Panc1 (cell line): ENCODE measurements around the gene KCNAB1. TPM values are rescaled to one million over a fixed set of nuclear protein-coding genes. Genes with fewer than 3 reads are reported as not detected.

Experiments used
- ATAC-seq: fragments of 200-7000 bp; cut with Tn5 transposase; 2 replicates; pipeline ENCODE4 v1.9.1; 2020; ENCODE audit warnings: mild to moderate bottlenecking, moderate library complexity
- BruUV-seq: library from RNA; stranded (reverse); fragments of 400-500 nt; replicated peaks from 2 replicates; lab custom pipeline; 2021; lab: Mats Ljungman, UMichigan
- CTCF ChIA-PET: fragments of 300-600 bp; sonication (Branson Sonifier 250); formaldehyde crosslinking; loops from one replicate; lab custom pipeline; 2022; ENCODE audit warnings: antibody characterized with exemption; lab: Charles Lee
- POLR2A ChIA-PET: fragments of 300-600 bp; sonication (Branson Sonifier 250); formaldehyde crosslinking; loops from one replicate; lab custom pipeline; 2022; ENCODE audit warnings: antibody characterized with exemption; lab: Charles Lee
- DNase-seq: peaks from one replicate; pipeline ENCODE4 v3.0.0-alpha.2; 2010; ENCODE audit warnings: low read depth, low spot score
- H3K27ac ChIP-seq: 2 replicates; pipeline ENCODE4 v1.5.1; 2011; ENCODE audit warnings: mild to moderate bottlenecking, low read length, inconsistent platforms
- H3K27me3 ChIP-seq: fragments of 200-500 bp; sonication (Bioruptor generic); 2 replicates; pipeline ENCODE4 v1.6.0; 2014; ENCODE audit warnings: low read length, inconsistent platforms; ENCODE audit not compliant: control insufficient read depth, insufficient read depth
- H3K36me3 ChIP-seq: fragments of 200-500 bp; sonication (Bioruptor generic); 2 replicates; pipeline ENCODE4 v1.5.1; 2014; ENCODE audit warnings: inconsistent platforms, mild to moderate bottlenecking, low read length, moderate library complexity; ENCODE audit not compliant: control insufficient read depth, insufficient read depth
- H3K4me1 ChIP-seq: 2 replicates; pipeline ENCODE4 v1.5.1; 2011; ENCODE audit warnings: inconsistent platforms, mild to moderate bottlenecking, low read length, moderate library complexity; ENCODE audit not compliant: control insufficient read depth, insufficient read depth
- H3K4me3 ChIP-seq, 2 experiments: 2 replicates each; pipeline ENCODE4 v1.5.1; 2011 to 2012; ENCODE audit warnings: low read depth in 2 of 2, low read length in 2 of 2, mild to moderate bottlenecking in 2 of 2, inconsistent platforms in 1 of 2, moderate library complexity in 1 of 2
- H3K9me3 ChIP-seq: fragments of 200-500 bp; sonication (Bioruptor generic); 2 replicates; pipeline ENCODE4 v1.5.1; 2014; ENCODE audit warnings: low read depth, mild to moderate bottlenecking, inconsistent platforms, low read length, moderate library complexity; ENCODE audit not compliant: control insufficient read depth, insufficient read depth
- POLR2AphosphoS5 ChIP-seq: IDR thresholded peaks from 2 replicates; pipeline ENCODE4 v1.6.1; 2012; ENCODE audit warnings: mild to moderate bottlenecking, low read depth, low read length, moderate library complexity
- REST ChIP-seq, 2 experiments: IDR thresholded peaks; 2 replicates each; pipeline ENCODE4 v1.6.1; 2011 to 2012; ENCODE audit warnings: low read depth in 2 of 2, control low read depth in 1 of 2, low read length in 1 of 2, mild to moderate bottlenecking in 1 of 2, moderate library complexity in 1 of 2; ENCODE audit not compliant: insufficient read depth in 1 of 2
- SIN3A ChIP-seq: IDR thresholded peaks from 2 replicates; pipeline ENCODE4 v1.6.1; 2012; ENCODE audit warnings: low read depth, mild to moderate bottlenecking, low read length, moderate library complexity, borderline replicate concordance; ENCODE audit not compliant: insufficient read depth
- TCF7L2 ChIP-seq: IDR thresholded peaks from 2 replicates; pipeline ENCODE4 v1.6.1; 2011; ENCODE audit warnings: mild to moderate bottlenecking, low read depth, low read length, inconsistent platforms
- in situ Hi-C: cut with HindIII; loops from 2 replicates; pipeline ENCODE4 v1.10.0; 2016; ENCODE audit warnings: low sequenced_read_pairs, low pct_unique_long_range_greater_than_20kb
- intact Hi-C: fragments of 100-400 bp; cut with micrococcal nuclease; formaldehyde crosslinking; loops from one replicate; pipeline ENCODE4 v1.10.0; 2022; ENCODE audit not compliant: unreplicated experiment
- total RNA-seq: library from RNA; stranded (reverse); gene quantifications from one replicate; pipeline ENCODE4 v1.2.1, GENCODE V29; 2021; ENCODE audit not compliant: unreplicated experiment
- TF ChIP-seq, protein P1 (sequence below): fragments of 450-650 bp; IDR thresholded peaks from 2 replicates; pipeline ENCODE4 v1.5.1; 2017; ENCODE audit warnings: mild to moderate bottlenecking

KCNAB1 gene
- total RNA-seq, 1 experiment from 2014 or later, result not detected

GRCh38 chr3:156389449-156389950 is 269.1 kb downstream of the KCNAB1 start:
- BruUV-seq, result no TSS peak
- no peak overlapping the region for H3K27ac ChIP-seq
- intact Hi-C loops, result no loop called here

GRCh38 chr3:156390846-156391245 is 270.5 kb downstream of the KCNAB1 start:
- BruUV-seq, result no TSS peak
- Histone ChIP-seq H3K9me3 (no peaks in the 10 kb centered on the region), H3K4me3 (no peak overlapping the region), H3K4me1 (no peaks in the 10 kb centered on the region), H3K27me3 (peaks cover 16% of the 10 kb centered on the region), H3K36me3 (no peaks in the 10 kb centered on the region), H3K27ac (no peak overlapping the region)
- CTCF ChIA-PET, result no interaction called here
- no peak for TF ChIP-seq POLR2AphosphoS5
- TF ChIP-seq SIN3A, result no peak
- TF ChIP-seq, protein P1, sequence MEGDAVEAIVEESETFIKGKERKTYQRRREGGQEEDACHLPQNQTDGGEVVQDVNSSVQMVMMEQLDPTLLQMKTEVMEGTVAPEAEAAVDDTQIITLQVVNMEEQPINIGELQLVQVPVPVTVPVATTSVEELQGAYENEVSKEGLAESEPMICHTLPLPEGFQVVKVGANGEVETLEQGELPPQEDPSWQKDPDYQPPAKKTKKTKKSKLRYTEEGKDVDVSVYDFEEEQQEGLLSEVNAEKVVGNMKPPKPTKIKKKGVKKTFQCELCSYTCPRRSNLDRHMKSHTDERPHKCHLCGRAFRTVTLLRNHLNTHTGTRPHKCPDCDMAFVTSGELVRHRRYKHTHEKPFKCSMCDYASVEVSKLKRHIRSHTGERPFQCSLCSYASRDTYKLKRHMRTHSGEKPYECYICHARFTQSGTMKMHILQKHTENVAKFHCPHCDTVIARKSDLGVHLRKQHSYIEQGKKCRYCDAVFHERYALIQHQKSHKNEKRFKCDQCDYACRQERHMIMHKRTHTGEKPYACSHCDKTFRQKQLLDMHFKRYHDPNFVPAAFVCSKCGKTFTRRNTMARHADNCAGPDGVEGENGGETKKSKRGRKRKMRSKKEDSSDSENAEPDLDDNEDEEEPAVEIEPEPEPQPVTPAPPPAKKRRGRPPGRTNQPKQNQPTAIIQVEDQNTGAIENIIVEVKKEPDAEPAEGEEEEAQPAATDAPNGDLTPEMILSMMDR, result no peak
- no peak for TF ChIP-seq REST (IDR thresholded peaks at IDR 0.05; ENCODE audit: insufficient read depth in 1 of 2, low read depth in 2 of 2, low read length in 1 of 2)
- no peak for TF ChIP-seq TCF7L2
- POLR2A ChIA-PET, result no interaction called here
- ATAC-seq, result no peak
- in situ Hi-C loops (no loop called here), intact Hi-C loops (no loop called here)
- DNase-seq, result no peak

More at GRCh38 chr3:156389449-156389950, 269.1 kb downstream of the KCNAB1 start:
- ChIA-PET CTCF (no interaction called here), POLR2A (interaction anchor here (0.6 kb wide), 1 partner anchor 28 kb away, joined by 3 read pairs; no protein-coding TSS in a partner anchor)
- Histone ChIP-seq H3K4me3 (no peak overlapping the region), H3K36me3 (no peaks in the 10 kb centered on the region), H3K9me3 (no peaks in the 10 kb centered on the region), H3K27me3 (peaks cover 23% of the 10 kb centered on the region), H3K4me1 (no peaks in the 10 kb centered on the region)
- no peak for DNase-seq
- no peak for ATAC-seq
- in situ Hi-C loops, result no loop called here
- TF ChIP-seq REST (IDR thresholded peaks at IDR 0.05; ENCODE audit: insufficient read depth in 1 of 2, low read depth in 2 of 2, low read length in 1 of 2) (no peak), SIN3A (no peak), TCF7L2 (no peak), POLR2AphosphoS5 (no peak)
- TF ChIP-seq, protein P1, result no peak
